ENCODE data around the gene ABCA9.

ABCA9 gene

GRCh38 chr17:69056179-69056823 lies 4.4 kb downstream of the ABCA9 start:
- no peak for TF ChIP-seq SIN3A (IDR thresholded peaks at IDR 0.05; ENCODE audit: borderline replicate concordance, insufficient read depth, low read length)
- no peak for TF ChIP-seq TAF1 (IDR thresholded peaks at IDR 0.05; ENCODE audit: borderline replicate concordance, insufficient read depth, low read length)
- TF ChIP-seq POLR2AphosphoS5 (IDR thresholded peaks at IDR 0.05; ENCODE audit: low read depth, low read length) = no peak
- TF ChIP-seq, protein P1, sequence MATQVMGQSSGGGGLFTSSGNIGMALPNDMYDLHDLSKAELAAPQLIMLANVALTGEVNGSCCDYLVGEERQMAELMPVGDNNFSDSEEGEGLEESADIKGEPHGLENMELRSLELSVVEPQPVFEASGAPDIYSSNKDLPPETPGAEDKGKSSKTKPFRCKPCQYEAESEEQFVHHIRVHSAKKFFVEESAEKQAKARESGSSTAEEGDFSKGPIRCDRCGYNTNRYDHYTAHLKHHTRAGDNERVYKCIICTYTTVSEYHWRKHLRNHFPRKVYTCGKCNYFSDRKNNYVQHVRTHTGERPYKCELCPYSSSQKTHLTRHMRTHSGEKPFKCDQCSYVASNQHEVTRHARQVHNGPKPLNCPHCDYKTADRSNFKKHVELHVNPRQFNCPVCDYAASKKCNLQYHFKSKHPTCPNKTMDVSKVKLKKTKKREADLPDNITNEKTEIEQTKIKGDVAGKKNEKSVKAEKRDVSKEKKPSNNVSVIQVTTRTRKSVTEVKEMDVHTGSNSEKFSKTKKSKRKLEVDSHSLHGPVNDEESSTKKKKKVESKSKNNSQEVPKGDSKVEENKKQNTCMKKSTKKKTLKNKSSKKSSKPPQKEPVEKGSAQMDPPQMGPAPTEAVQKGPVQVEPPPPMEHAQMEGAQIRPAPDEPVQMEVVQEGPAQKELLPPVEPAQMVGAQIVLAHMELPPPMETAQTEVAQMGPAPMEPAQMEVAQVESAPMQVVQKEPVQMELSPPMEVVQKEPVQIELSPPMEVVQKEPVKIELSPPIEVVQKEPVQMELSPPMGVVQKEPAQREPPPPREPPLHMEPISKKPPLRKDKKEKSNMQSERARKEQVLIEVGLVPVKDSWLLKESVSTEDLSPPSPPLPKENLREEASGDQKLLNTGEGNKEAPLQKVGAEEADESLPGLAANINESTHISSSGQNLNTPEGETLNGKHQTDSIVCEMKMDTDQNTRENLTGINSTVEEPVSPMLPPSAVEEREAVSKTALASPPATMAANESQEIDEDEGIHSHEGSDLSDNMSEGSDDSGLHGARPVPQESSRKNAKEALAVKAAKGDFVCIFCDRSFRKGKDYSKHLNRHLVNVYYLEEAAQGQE (IDR thresholded peaks at IDR 0.05; ENCODE audit: insufficient read depth in 1 of 2, low read depth in 2 of 2, low read length in 2 of 2) = no peak
- no peak for TF ChIP-seq FOXP2 (optimal IDR thresholded peaks at IDR 0.05; ENCODE audit: borderline replicate concordance, extremely low read depth, extremely low read length, insufficient read depth)

- TF ChIP-seq FOXP2 (optimal IDR thresholded peaks at IDR 0.05; ENCODE audit: borderline replicate concordance, extremely low read depth, extremely low read length, insufficient read depth) (no peak), TAF1 (IDR thresholded peaks at IDR 0.05; ENCODE audit: borderline replicate concordance, insufficient read depth, low read length) (no peak), POLR2AphosphoS5 (IDR thresholded peaks at IDR 0.05; ENCODE audit: low read depth, low read length) (no peak), SIN3A (IDR thresholded peaks at IDR 0.05; ENCODE audit: borderline replicate concordance, insufficient read depth, low read length) (no peak)
- TF ChIP-seq, protein P1 (IDR thresholded peaks at IDR 0.05; ENCODE audit: insufficient read depth in 1 of 2, low read depth in 2 of 2, low read length in 2 of 2) = no peak
Observed at GRCh38 chr17:69055334-69055733, 5.4 kb downstream of the ABCA9 start.

DNA sequence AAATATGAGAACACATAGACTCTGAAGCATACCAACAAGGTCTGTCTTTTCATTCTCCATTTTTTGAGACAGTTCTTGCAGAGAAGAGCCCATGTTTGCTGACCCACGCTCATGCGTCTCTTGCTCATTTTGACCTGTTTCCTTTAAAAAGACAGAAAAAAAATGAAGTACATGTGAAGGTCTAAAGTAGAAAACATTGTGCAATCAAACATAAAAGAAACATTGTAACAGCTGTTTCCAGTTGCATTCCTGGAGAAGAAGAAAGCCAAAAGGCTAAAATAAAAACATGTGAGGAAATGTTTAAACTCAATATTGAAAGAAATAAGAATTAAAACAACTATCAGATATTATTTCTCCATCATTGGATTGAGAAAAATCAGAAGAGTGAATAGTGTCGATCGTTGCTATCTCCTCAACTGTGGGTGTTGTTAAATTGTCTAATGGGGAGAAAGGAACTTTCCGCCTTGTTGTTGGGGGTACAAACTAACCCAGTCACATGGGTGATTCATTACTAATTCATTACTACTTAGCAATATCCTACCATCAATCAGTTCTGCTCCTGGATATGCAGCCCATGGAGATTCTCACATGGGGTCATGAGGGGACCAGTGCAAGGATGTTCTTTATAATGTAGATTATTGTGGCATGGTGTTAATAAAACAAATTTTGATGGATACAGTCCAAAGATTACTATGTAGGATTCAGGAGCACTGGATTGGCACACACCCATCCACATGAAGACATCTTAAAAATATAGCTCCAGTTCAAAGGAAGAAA lies 9.5 kb downstream of the ABCA9 start:
- TF ChIP-seq TAF1 (IDR thresholded peaks at IDR 0.05; ENCODE audit: borderline replicate concordance, insufficient read depth, low read length) = no peak
- TF ChIP-seq POLR2AphosphoS5 (IDR thresholded peaks at IDR 0.05; ENCODE audit: low read depth, low read length) = no peak
- TF ChIP-seq, protein P1 (IDR thresholded peaks at IDR 0.05; ENCODE audit: insufficient read depth in 1 of 2, low read depth in 2 of 2, low read length in 2 of 2) = no peak
- TF ChIP-seq FOXP2 (optimal IDR thresholded peaks at IDR 0.05; ENCODE audit: borderline replicate concordance, extremely low read depth, extremely low read length, insufficient read depth) = no peak
- TF ChIP-seq SIN3A (IDR thresholded peaks at IDR 0.05; ENCODE audit: borderline replicate concordance, insufficient read depth, low read length) = no peak

GRCh38 chr17:69048634-69049033 lies 12.1 kb downstream of the ABCA9 start:
- TF ChIP-seq FOXP2 (optimal IDR thresholded peaks at IDR 0.05; ENCODE audit: borderline replicate concordance, extremely low read depth, extremely low read length, insufficient read depth) = no peak
- TF ChIP-seq POLR2AphosphoS5 (IDR thresholded peaks at IDR 0.05; ENCODE audit: low read depth, low read length) = no peak
- TF ChIP-seq SIN3A (IDR thresholded peaks at IDR 0.05; ENCODE audit: borderline replicate concordance, insufficient read depth, low read length) = no peak
- no peak for TF ChIP-seq TAF1 (IDR thresholded peaks at IDR 0.05; ENCODE audit: borderline replicate concordance, insufficient read depth, low read length)
- TF ChIP-seq, protein P1 (IDR thresholded peaks at IDR 0.05; ENCODE audit: insufficient read depth in 1 of 2, low read depth in 2 of 2, low read length in 2 of 2) = no peak

Measured in PFSK-1 (cell line).